Measurements from ENCODE around the gene MAP3K5.
"Not testable (repeated sequence)": the region's sequence is repeated elsewhere in the genome, so short reads cannot be mapped to it uniquely, and the experiment has no call there.

DNA sequence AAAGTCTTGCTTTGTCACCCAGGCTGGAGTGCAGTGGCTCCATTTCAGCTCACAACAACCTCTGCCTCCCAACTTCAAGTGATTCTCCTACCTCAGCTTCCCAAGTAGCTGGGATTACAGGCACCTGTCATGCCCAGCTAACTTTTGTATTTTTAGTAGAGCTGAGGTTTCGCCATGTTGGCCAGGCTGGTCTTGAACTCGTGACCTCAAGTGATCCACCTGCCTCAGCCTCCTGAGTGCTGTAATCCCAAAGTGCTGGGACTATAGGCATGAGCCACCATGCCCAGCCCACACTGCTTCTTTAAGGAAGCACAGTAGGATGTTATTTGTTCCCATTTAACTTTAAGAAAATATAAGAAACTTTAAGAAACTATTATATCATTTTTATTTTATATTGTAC lies 206.8 kb downstream of the MAP3K5 start:
- TF ChIP-seq POLR2A, EP300 (IDR thresholded peaks at IDR 0.05): not testable (repeated sequence)

Measured in gastroesophageal sphincter (tissue), 2 donors.